ENCODE measurements around the gene CMTM6.
A peak's percentile ranks its signal among the peaks of the same experiment; 100 is the strongest.
"Not testable (repeated sequence)": the region's sequence is repeated elsewhere in the genome, so short reads cannot be mapped to it uniquely, and the experiment has no call there.

The CMTM6 gene

DNA sequence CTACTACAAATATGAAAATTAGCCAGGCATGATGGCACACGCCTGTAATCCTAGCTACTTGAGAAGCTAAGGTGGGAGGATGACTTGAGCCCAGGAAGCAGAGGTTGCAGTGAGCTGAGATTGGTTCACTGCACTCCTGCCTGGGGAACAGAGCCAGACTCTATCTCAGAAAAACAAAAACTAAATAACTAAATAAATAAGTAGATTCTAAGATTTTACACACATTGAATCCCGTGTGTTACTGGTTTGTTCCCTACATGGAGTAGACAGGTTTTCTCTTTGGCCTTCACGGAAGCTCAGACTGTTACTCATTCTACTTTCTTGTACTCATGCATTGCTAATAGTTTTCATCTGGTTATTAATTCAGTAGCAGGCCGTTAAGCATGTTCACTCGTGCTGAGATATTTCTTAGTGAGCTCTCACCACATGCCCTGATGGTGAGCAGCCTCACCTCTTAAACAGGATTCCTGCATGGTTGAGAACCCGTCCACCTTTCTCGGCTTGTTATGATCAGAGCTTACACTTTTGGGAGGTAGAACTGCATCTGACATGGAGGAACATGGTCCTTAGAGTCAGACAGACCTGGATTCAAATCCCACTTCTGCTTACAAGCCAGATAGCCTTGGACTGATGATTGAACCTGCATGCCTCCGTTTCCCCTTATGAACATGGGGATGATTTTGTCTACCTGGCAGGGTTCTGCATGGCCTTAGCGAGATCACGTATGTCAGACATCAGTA, 61.9 kb downstream of the CMTM6 start:
- DNase-seq: no peak

DNA sequence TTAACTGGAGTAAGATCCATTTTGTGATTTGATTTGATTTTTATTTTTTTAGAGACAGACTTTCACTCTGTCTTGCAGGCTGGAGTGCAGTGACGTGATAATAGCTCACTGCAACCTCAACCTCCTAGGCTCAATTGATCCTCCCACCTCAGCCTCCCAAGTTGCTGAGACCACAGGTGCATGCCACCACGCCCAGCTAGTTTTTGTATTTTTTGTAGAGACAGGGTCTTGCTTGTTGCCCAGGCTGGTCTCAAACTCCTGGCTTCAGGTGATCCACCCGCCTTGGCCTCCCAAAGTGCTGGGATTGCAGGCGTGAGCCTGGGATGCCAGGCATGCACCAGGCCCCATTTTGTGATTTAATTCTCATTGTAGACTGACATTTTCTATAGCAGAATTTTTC, 63.2 kb downstream of the CMTM6 start:
- not testable (repeated sequence) for DNase-seq

DNA sequence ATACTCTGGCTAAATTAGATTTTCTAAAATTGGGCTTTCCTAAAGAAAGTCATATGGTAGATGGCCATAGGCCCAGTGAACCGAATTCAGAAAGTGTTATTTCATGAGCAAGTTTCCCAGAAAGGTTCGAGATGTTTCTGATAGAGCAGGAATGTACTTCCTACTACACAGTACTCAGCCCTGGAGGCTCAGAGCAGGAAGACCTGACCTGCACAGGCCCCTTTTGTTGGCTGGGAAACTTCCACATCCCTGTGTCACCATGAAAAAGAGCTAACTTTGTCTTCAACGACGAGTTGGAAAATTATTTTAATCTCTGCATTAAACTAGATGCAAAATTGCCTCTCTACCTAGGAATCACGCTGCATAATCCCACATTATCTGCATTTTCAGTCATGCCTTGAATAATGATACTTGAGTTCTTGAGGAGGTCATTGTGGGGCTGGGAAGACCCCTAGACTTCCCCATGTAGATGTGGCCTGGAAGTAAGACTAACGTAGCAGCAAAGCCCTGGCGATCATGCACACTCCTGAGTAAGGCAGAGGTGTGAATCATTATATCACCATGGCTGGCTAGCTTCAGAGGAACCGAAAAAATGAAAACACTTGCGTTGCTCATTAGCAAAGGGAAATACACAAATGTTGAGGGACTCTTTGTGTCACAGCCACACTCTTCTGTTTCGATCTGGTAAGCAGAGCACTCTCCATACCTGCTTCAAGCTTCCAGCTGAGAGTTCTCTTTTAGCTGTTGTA, 63.9 kb downstream of the CMTM6 start:
- peak; percentile 76 for DNase-seq

DNA sequence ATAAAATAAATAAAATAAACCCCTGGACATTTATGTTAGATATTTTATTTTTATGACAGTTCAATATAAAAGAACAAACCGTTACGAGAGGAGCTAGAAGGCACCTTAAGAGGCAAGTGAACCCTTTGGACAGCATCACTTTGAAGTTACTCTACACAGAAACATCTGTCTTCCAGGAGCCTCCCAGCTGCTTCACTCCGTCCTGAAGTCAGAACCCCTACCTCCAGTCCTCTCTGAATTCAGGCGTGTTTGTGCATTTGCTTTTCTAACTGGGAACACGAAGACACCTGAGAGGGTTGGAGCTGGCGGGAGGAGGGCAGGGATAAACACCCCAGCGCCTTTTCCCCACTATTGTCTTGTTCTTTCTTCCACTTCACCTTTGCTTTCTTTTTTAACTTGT, 64.8 kb downstream of the CMTM6 start:
- no peak for DNase-seq

DNA sequence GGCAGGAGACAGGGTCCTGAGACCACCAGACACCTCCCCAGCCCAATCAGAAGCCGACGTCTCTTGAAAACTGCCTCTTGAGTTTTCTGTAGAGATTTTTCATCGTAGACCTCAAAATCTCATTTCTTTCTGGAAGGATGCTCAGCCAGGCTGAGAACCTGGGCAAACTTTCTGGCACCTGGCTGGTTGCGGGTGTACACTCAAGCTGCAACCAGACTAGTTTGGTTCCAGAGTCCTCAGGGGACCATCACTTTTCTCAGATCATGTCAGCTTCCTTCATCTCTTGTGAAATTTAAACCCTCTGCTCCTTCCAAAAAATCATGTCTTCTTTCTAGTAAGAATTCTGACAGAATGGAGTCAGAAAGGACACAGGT, 65.8 kb downstream of the CMTM6 start:
- no peak for DNase-seq

DNA sequence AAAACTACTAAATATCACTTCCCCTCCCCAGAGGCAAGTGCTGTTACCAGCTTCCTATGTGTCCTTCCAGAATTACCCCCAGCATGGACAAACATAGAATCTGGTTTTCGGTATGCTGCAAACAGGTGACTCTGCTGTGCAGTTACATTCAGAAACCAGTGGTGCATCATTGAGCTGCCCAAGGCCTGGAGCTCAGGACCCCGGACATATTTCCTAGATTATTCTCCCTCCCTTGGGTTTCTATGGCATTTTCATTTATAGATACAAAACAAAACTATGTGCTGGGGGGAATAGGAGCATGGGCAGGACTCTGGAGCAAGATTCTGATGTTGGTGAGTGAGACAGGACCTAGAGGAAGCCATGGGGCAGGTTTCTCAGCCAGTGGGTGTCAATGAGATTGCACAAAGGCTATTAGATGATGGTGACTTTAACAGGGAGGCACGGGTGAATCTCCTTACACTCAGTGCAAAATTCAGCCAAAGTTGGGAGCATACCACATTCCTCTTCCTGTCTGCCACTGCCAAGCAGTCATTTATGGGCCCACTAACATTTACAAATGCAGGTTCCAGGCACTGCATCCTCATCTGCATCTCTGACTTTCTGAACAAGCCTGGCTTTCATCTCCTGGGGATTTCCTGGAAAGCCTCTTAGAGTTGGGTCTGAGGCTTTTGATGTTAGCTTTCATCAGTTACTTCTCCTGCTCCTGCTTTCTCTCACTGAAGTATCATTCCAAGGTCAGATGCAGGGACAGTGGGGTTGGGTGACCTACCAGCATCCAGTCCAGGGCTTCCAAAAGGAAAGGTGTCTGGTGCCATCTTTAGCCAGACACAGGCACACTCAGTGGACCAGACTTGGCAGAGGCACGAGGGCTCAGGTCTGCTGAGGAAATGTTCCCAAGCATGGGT, 66.5 kb downstream of the CMTM6 start:
- DNase-seq: no peak

DNA sequence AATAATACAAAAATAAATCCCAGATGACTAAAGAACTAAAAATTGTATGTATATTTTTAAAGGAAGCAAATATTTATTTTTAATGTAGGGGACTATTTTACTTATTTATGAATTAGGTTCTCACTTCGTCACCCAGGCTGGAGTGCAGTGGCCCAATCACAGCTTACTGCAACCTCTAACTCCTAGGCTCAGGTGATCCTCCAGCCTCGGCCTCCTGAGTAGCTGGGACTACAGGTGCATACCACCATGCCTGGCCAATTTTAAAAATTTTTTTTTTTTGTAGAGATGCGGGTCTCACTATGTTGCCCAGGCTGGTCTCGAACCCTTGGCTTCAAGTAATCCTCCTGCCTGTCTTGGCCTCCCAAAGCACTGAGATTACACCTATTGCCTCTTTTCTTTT, 68.4 kb downstream of the CMTM6 start:
- no peak for DNase-seq

DNA sequence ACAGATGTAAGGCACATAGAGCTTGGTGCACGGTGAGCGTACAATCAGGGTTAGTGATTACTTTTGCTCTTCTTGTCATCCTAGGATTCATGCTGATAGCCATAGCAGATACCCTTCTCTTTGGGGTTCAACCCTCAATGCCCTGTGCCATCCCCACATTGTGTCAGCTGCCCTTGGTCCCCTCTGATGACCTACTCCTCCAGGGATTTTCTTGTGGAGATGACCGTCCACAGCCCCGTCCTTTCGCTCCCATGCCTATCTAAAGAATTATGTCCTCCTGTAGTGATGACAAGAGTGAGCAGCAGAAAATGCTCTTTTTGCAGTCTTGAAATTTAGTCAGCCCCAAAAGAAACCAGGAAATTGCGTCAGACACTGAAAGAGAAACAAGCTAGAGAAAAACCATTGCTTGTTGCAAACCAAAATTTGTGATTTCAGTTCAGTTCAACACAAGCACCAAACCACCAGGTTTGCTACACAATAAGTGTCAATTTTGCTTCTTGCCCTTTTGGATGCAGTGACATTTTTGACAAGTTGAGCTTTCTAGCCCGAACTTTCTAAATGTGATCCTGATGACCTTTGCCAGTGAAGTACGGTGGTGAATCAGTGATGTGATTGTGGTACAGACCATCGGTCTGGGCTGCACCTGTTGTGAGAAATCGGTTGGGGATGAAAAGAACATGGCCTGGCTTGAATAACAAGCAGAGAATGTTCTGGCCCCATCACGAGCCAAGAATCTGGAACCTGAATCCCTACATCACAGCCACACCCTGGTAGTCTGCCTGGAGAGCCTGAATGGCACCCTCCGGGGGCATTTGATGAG, 69.7 kb downstream of the CMTM6 start:
- no peak for DNase-seq

DNA sequence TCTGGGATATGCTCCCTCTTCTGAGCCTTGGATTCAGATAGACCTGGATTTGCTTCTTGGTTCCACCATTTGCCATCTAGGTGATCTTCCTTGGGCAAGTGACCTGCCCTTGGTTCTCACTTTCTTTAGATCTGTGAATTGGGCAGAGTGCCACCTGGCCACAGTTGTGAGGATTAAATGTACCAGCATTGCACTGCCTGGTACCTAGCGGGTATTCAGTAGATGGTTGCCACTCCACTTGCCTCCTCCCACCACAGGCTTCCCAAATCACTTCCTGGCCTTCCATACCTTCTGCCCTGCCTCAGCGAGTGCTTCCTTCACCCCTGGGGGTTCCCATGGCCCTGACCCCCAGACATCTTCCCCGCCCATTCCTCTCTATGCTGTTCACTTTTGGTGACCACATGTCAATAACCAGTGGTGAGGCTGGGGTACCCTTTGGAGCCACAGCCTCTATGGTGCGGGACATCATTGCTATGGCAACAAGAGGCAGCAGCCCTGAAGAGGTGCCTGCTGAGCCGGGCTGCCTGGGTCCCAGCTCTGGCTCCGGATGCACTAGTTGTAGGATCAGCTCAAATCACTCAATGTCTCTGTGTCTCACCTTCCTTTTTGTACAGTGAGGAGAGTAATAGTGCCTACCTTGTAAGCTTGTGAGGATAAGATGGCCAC, 70.5 kb downstream of the CMTM6 start:
- DNase-seq: no peak

DNA sequence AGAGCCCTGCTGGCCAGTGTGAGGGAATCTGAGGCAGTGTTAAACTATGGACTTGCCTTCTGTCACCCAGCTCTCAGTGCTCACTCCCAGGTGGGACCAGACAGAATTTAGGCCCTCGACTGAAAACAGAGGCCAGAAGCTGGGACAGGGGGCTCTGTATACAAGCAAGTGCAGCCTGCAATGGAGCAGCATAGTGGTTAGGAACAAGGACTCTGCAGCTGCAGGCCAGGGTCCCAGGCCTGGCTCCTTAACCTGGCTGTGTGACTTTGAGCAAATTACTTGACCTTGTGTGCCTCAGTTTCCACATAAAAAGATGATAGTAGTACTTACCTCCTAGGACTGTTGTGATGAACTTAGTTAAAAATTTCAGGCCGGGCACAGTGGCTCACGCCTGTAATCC, 71.2 kb downstream of the CMTM6 start:
- DNase-seq: no peak

Data from RPMI8226 (cell line).